ENCODE results near the gene B4GALT6.

B4GALT6 gene

DNA sequence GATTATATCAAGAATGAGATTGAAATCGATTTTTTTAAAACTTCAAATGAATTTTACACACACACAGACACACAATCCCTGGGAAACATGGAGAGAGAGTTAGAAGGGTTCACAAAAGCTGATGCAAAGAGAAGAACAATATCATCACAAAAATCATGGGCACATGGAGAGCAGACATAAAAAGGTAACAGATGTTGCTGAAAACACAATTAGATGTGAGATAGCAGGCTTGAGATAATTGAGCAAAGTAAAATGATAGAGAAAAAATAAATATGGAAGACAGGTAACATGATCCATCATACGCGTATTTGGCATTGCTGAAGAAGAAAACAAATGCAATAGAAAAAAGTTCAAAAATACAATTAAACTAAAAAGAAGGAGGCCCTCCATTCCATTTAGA is 11.6 kb upstream of the B4GALT6 start:
- no peaks in the 10 kb centered on the region for H4K20me1 ChIP-seq (ENCODE audit: insufficient read depth, low read length, poor library complexity, severe bottlenecking)
- no peaks in the 10 kb centered on the region for H3K9me2 ChIP-seq (replicated peaks; ENCODE audit: low read depth, low read length)
- no peak overlapping the region for H3K4me2 ChIP-seq (ENCODE audit: low read depth, low read length, poor library complexity, severe bottlenecking)
- H3F3A ChIP-seq (ENCODE audit: low read depth), result no peaks in the 10 kb centered on the region
- no peak overlapping the region for H3K9ac ChIP-seq (ENCODE audit: low read depth, low read length, poor library complexity, severe bottlenecking)
- H3K4me3 ChIP-seq (ENCODE audit: low read length, poor library complexity, severe bottlenecking), result no peak overlapping the region
- H3K4me1 ChIP-seq (ENCODE audit: insufficient read depth, low read length, poor library complexity, severe bottlenecking), result peaks cover 8% of the 10 kb centered on the region
- H3K9me3 ChIP-seq (ENCODE audit: insufficient read depth, low read depth, low read length), result no peaks in the 10 kb centered on the region
- peak overlapping the region; percentile 33; the same call in 1 of the 2 replicates for H2AFZ ChIP-seq (ENCODE audit: low read length)
- TF ChIP-seq EZH2phosphoT487 (IDR thresholded peaks at IDR 0.05; ENCODE audit: borderline replicate concordance) (no peak), CTCF (conservative IDR thresholded peaks at IDR 0.05; ENCODE audit: low read length) (no peak)
- no peaks in the 10 kb centered on the region for H3K79me2 ChIP-seq (ENCODE audit: insufficient read depth, low read length)
- no peaks in the 10 kb centered on the region for H3K27me3 ChIP-seq (ENCODE audit: insufficient read depth, low read length, poor library complexity, severe bottlenecking)
- no peaks in the 10 kb centered on the region for H3K36me3 ChIP-seq (ENCODE audit: insufficient read depth, low read length)

DNA sequence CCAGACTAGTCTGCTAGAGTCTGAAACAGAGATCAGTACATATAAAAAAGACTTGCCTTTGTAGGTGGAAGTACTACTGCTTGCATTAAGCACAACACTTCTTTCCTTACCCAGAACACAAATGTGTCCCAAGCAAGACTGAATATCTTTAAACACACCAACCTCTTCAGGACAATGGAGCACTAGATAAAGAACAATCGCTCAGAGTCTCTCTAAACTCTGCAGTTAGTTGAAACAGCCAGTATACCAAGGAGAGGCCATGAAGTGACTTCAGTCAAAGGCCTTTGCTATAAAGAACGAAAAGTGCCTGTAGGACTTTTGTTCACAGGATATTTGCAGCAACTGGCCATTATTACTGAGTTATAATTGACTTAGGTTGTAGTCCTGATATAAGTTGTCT is 9.9 kb upstream of the B4GALT6 start:
- Histone ChIP-seq H3K9ac (ENCODE audit: low read depth, low read length, poor library complexity, severe bottlenecking) (no peak overlapping the region), H3K4me3 (ENCODE audit: low read length, poor library complexity, severe bottlenecking) (no peak overlapping the region), H3K4me1 (ENCODE audit: insufficient read depth, low read length, poor library complexity, severe bottlenecking) (peaks cover 15% of the 10 kb centered on the region), H3K9me3 (ENCODE audit: insufficient read depth, low read depth, low read length) (no peaks in the 10 kb centered on the region), H3F3A (ENCODE audit: low read depth) (no peaks in the 10 kb centered on the region), H2AFZ (ENCODE audit: low read length) (peak overlapping the region; percentile 71), H3K9me2 (replicated peaks; ENCODE audit: low read depth, low read length) (no peaks in the 10 kb centered on the region), H4K20me1 (ENCODE audit: insufficient read depth, low read length, poor library complexity, severe bottlenecking) (no peaks in the 10 kb centered on the region), H3K36me3 (ENCODE audit: insufficient read depth, low read length) (no peaks in the 10 kb centered on the region), H3K79me2 (ENCODE audit: insufficient read depth, low read length) (no peaks in the 10 kb centered on the region), H3K27me3 (ENCODE audit: insufficient read depth, low read length, poor library complexity, severe bottlenecking) (no peaks in the 10 kb centered on the region), H3K4me2 (ENCODE audit: low read depth, low read length, poor library complexity, severe bottlenecking) (no peak overlapping the region)
- no peak for TF ChIP-seq CTCF (conservative IDR thresholded peaks at IDR 0.05; ENCODE audit: low read length)
- no peak for TF ChIP-seq EZH2phosphoT487 (IDR thresholded peaks at IDR 0.05; ENCODE audit: borderline replicate concordance)

- Histone ChIP-seq H3K27me3 (ENCODE audit: insufficient read depth, low read length, poor library complexity, severe bottlenecking) (no peaks in the 10 kb centered on the region), H3K36me3 (ENCODE audit: insufficient read depth, low read length) (no peaks in the 10 kb centered on the region), H3K4me2 (ENCODE audit: low read depth, low read length, poor library complexity, severe bottlenecking) (peak overlapping the region; percentile 96)
These were observed 4.2 kb upstream of the B4GALT6 start for GRCh38 chr18:31688606-31689005.

More at GRCh38 chr18:31688606-31689005, 4.2 kb upstream of the B4GALT6 start:
- Histone ChIP-seq H3K9ac (ENCODE audit: low read depth, low read length, poor library complexity, severe bottlenecking) (peak overlapping the region; percentile 27), H3K9me2 (replicated peaks; ENCODE audit: low read depth, low read length) (no peaks in the 10 kb centered on the region), H2AFZ (ENCODE audit: low read length) (no peak overlapping the region), H4K20me1 (ENCODE audit: insufficient read depth, low read length, poor library complexity, severe bottlenecking) (peaks cover 7% of the 10 kb centered on the region), H3F3A (ENCODE audit: low read depth) (peaks cover 30% of the 10 kb centered on the region; the same call in 1 of the 2 replicates), H3K79me2 (ENCODE audit: insufficient read depth, low read length) (peaks cover 25% of the 10 kb centered on the region), H3K4me1 (ENCODE audit: insufficient read depth, low read length, poor library complexity, severe bottlenecking) (peaks cover 48% of the 10 kb centered on the region), H3K9me3 (ENCODE audit: insufficient read depth, low read depth, low read length) (no peaks in the 10 kb centered on the region), H3K4me3 (ENCODE audit: low read length, poor library complexity, severe bottlenecking) (peak overlapping the region; percentile 48)
- no peak for TF ChIP-seq EZH2phosphoT487 (IDR thresholded peaks at IDR 0.05; ENCODE audit: borderline replicate concordance)
- TF ChIP-seq CTCF (conservative IDR thresholded peaks at IDR 0.05; ENCODE audit: low read length), result no peak
